ENCODE data around the gene PPIF. TPM values are rescaled to one million over a fixed set of nuclear protein-coding genes. Genes with fewer than 3 reads are reported as not detected.

Gene PPIF
- total RNA-seq, 2 donors from 2014 or later = 50.4 to 51.0 TPM

- H3K4me3 Mint-ChIP-seq = no peak overlapping the region
- 88 to 92% methylated on average over 6 to 14 of the region's 14 CpGs for WGBS, 2 experiments (ENCODE audit: insufficient coverage in 1 of 2, insufficient read length in 1 of 2)
- Histone ChIP-seq H3K9ac (ENCODE audit: extremely low read depth, low read length, poor library complexity, severe bottlenecking) (no peak overlapping the region), H3K4me3 (ENCODE audit: low read length) (no peak overlapping the region), H3K4me1 (ENCODE audit: control insufficient read depth, insufficient read depth, low read length) (no peaks in the 10 kb centered on the region), H3K36me3 (ENCODE audit: control insufficient read depth, insufficient read depth, low read length) (peaks cover 33% of the 10 kb centered on the region), H3K27ac (ENCODE audit: low read depth, low read length) (peak overlapping the region; percentile 24), H3K27me3 (ENCODE audit: control insufficient read depth, insufficient read depth, low read length, poor library complexity, severe bottlenecking) (no peaks in the 10 kb centered on the region), H3K9me3 (ENCODE audit: control insufficient read depth, low read length) (no peaks in the 10 kb centered on the region)
- no peaks in the 10 kb centered on the region for H3K27me3 Mint-ChIP-seq (ENCODE audit: insufficient read depth)
- no peaks in the 10 kb centered on the region for H3K4me1 Mint-ChIP-seq
- no peaks in the 10 kb centered on the region for H3K9me3 Mint-ChIP-seq
- TF ChIP-seq CTCF (conservative IDR thresholded peaks at IDR 0.05) = no peak
- DNase-seq = no peak
- no peak overlapping the region for H3K27ac Mint-ChIP-seq
- H3K36me3 Mint-ChIP-seq (ENCODE audit: low read depth) = peaks cover 44% of the 10 kb centered on the region
These were observed 38.2 kb upstream of the PPIF start for GRCh38 chr10:79308969-79309665.

GRCh38 chr10:79310200-79310865, 36.9 kb upstream of the PPIF start:
- DNase-seq = no peak
- no peaks in the 10 kb centered on the region for H3K27me3 Mint-ChIP-seq (ENCODE audit: insufficient read depth)
- no peak overlapping the region for H3K27ac ChIP-seq (ENCODE audit: low read depth, low read length)
- peaks cover 39% of the 10 kb centered on the region for H3K36me3 Mint-ChIP-seq (ENCODE audit: low read depth)
- no peaks in the 10 kb centered on the region for H3K4me1 ChIP-seq (ENCODE audit: control insufficient read depth, insufficient read depth, low read length)
- H3K9ac ChIP-seq (ENCODE audit: extremely low read depth, low read length, poor library complexity, severe bottlenecking) = no peak overlapping the region
- TF ChIP-seq CTCF (conservative IDR thresholded peaks at IDR 0.05) = no peak
- peak overlapping the region; percentile 65 for H3K27ac Mint-ChIP-seq
- H3K4me1 Mint-ChIP-seq = no peaks in the 10 kb centered on the region
- no peak overlapping the region for H3K4me3 Mint-ChIP-seq
- H3K9me3 ChIP-seq (ENCODE audit: control insufficient read depth, low read length) = no peaks in the 10 kb centered on the region
- H3K27me3 ChIP-seq (ENCODE audit: control insufficient read depth, insufficient read depth, low read length, poor library complexity, severe bottlenecking) = no peaks in the 10 kb centered on the region
- no peak overlapping the region for H3K4me3 ChIP-seq (ENCODE audit: low read length)
- H3K36me3 ChIP-seq (ENCODE audit: control insufficient read depth, insufficient read depth, low read length) = peaks cover 28% of the 10 kb centered on the region
- 94 to 97% methylated on average over 9 to 29 of the region's 29 CpGs for WGBS, 2 experiments (ENCODE audit: insufficient coverage in 1 of 2, insufficient read length in 1 of 2)
- H3K9me3 Mint-ChIP-seq = no peaks in the 10 kb centered on the region

GRCh38 chr10:79310911-79311573, 36.2 kb upstream of the PPIF start:
- Mint-ChIP-seq H3K4me3 (no peak overlapping the region), H3K4me1 (no peaks in the 10 kb centered on the region), H3K9me3 (no peaks in the 10 kb centered on the region), H3K36me3 (ENCODE audit: low read depth) (peaks cover 39% of the 10 kb centered on the region), H3K27me3 (ENCODE audit: insufficient read depth) (no peaks in the 10 kb centered on the region), H3K27ac (peak overlapping the region; percentile 65)
- H3K4me3 ChIP-seq (ENCODE audit: low read length) = no peak overlapping the region
- no peak for DNase-seq
- no peak overlapping the region for H3K27ac ChIP-seq (ENCODE audit: low read depth, low read length)
- H3K36me3 ChIP-seq (ENCODE audit: control insufficient read depth, insufficient read depth, low read length) = peaks cover 24% of the 10 kb centered on the region
- no peak for TF ChIP-seq CTCF (conservative IDR thresholded peaks at IDR 0.05)
- H3K27me3 ChIP-seq (ENCODE audit: control insufficient read depth, insufficient read depth, low read length, poor library complexity, severe bottlenecking) = no peaks in the 10 kb centered on the region
- no peaks in the 10 kb centered on the region for H3K9me3 ChIP-seq (ENCODE audit: control insufficient read depth, low read length)
- 91 to 96% methylated on average over 10 to 26 of the region's 26 CpGs for WGBS, 2 experiments (ENCODE audit: insufficient coverage in 1 of 2, insufficient read length in 1 of 2)
- H3K9ac ChIP-seq (ENCODE audit: extremely low read depth, low read length, poor library complexity, severe bottlenecking) = no peak overlapping the region
- H3K4me1 ChIP-seq (ENCODE audit: control insufficient read depth, insufficient read depth, low read length) = no peaks in the 10 kb centered on the region

Measured in endodermal cell (in vitro differentiated cells).